ENCODE data around the gene SPRED3.

DNA sequence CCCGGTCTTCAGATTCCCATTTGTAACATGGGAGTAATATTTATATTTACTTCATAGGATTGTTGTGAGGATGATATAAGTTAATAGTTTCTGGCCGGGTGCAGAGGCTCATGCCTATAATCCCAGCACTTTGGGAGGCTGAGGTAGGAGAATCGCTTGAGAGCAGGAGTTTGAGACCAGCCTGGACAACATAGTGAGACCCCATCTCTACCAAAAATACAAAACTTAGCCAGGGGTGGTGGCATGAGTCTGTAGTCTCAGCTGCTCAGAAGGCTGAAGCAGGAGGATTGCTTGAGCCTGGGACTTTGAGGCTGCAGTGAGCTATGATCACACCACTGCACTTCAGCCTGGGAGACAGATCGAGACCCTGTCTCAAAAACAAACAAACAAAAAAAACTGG is 41.7 kb upstream of the SPRED3 start:
- TF ChIP-seq, protein P1, sequence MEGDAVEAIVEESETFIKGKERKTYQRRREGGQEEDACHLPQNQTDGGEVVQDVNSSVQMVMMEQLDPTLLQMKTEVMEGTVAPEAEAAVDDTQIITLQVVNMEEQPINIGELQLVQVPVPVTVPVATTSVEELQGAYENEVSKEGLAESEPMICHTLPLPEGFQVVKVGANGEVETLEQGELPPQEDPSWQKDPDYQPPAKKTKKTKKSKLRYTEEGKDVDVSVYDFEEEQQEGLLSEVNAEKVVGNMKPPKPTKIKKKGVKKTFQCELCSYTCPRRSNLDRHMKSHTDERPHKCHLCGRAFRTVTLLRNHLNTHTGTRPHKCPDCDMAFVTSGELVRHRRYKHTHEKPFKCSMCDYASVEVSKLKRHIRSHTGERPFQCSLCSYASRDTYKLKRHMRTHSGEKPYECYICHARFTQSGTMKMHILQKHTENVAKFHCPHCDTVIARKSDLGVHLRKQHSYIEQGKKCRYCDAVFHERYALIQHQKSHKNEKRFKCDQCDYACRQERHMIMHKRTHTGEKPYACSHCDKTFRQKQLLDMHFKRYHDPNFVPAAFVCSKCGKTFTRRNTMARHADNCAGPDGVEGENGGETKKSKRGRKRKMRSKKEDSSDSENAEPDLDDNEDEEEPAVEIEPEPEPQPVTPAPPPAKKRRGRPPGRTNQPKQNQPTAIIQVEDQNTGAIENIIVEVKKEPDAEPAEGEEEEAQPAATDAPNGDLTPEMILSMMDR (IDR thresholded peaks at IDR 0.05): no peak
- no peak for TF ChIP-seq POLR2A (IDR thresholded peaks at IDR 0.05)
